ENCODE results near the gene IFNA8. TPM values are rescaled to one million over a fixed set of nuclear protein-coding genes. Genes with fewer than 3 reads are reported as not detected.
A peak's percentile ranks its signal among the peaks of the same experiment; 100 is the strongest.

The IFNA8 gene
- polyA plus RNA-seq, 3 donors = not detected

- Histone ChIP-seq H3K4me1 (ENCODE audit: control insufficient read depth in 1 of 2, insufficient read depth in 2 of 2, low read length in 2 of 2) (peaks cover 8 to 10% of the 10 kb centered on the region in 2 donors), H2AFZ (ENCODE audit: insufficient read depth, low read depth, low read length, poor library complexity, severe bottlenecking) (peak overlapping the region; percentile 80), H4K20me1 (ENCODE audit: insufficient read depth, low read length) (no peaks in the 10 kb centered on the region), H3K4me3 (replicated peaks in 1 of 3; ENCODE audit: low read depth in 2 of 3, low read length in 3 of 3) (peak overlapping the region; percentile 37 to 78 (median 38)), H3K4me2 (replicated peaks; ENCODE audit: extremely low read depth, low read length, poor library complexity, severe bottlenecking) (peak overlapping the region; percentile 89), H3K27me3 (ENCODE audit: control insufficient read depth in 2 of 2, insufficient read depth in 2 of 2, low read length in 2 of 2) (peaks cover 77 to 91% of the 10 kb centered on the region in 2 donors), H3K79me2 (ENCODE audit: insufficient read depth, low read length) (no peaks in the 10 kb centered on the region), H3K9ac (ENCODE audit: insufficient read depth, low read length, poor library complexity, severe bottlenecking) (peak overlapping the region; percentile 38), H3K36me3 (replicated peaks in 1 of 2; ENCODE audit: control insufficient read depth in 1 of 2, insufficient read depth in 2 of 2, low read length in 2 of 2) (no peaks in the 10 kb centered on the region), H3K9me3 (replicated peaks in 1 of 2; ENCODE audit: control insufficient read depth in 1 of 2, insufficient read depth in 1 of 2, low read length in 2 of 2) (no peaks in the 10 kb centered on the region), H3K27ac (ENCODE audit: low read depth in 1 of 2, low read length in 2 of 2) (no peak overlapping the region)
- H3K36me3 Mint-ChIP-seq = no peaks in the 10 kb centered on the region
- intact Hi-C loops (cut with micrococcal nuclease) = loop anchor here in 1 of 2 donors (10.0 kb wide), 1 partner anchor 71 kb away; no protein-coding TSS in a partner anchor
- TF ChIP-seq CTCF (IDR thresholded peaks at IDR 0.05) = peak; percentile 85
- peaks cover 66 to 87% (median 78%) of the 10 kb centered on the region in 3 donors for H3K27me3 Mint-ChIP-seq (ENCODE audit: low read depth in 3 of 3)
- peak overlapping the region; percentile 76 to 98 for H3K4me3 Mint-ChIP-seq
- WGBS (ENCODE audit: insufficient coverage) = 1% methylated on average over 36 of the region's 40 CpGs
- DNase-seq = peak in 2 of 3 donors; percentile 31 to 46
- peak overlapping the region in 1 of 7 donors; percentile 1 for H3K27ac Mint-ChIP-seq
- H3K9me3 Mint-ChIP-seq = peaks cover 0 to 5% (median 0%) of the 10 kb centered on the region in 7 donors
- H3K4me1 Mint-ChIP-seq = peaks cover 10% of the 10 kb centered on the region
These were observed 12.9 kb upstream of the IFNA8 start for GRCh38 chr9:21395778-21396717.

- TF ChIP-seq CTCF (IDR thresholded peaks at IDR 0.05) = no peak
- H3K9me3 Mint-ChIP-seq = peaks cover 0 to 10% (median 2%) of the 10 kb centered on the region in 7 donors
- Histone ChIP-seq H2AFZ (ENCODE audit: insufficient read depth, low read depth, low read length, poor library complexity, severe bottlenecking) (no peak overlapping the region), H3K4me1 (ENCODE audit: control insufficient read depth in 1 of 2, insufficient read depth in 2 of 2, low read length in 2 of 2) (peaks cover 16 to 21% of the 10 kb centered on the region in 2 donors), H4K20me1 (ENCODE audit: insufficient read depth, low read length) (no peaks in the 10 kb centered on the region), H3K79me2 (ENCODE audit: insufficient read depth, low read length) (no peaks in the 10 kb centered on the region), H3K27me3 (ENCODE audit: control insufficient read depth in 2 of 2, insufficient read depth in 2 of 2, low read length in 2 of 2) (peaks cover 82 to 89% of the 10 kb centered on the region in 2 donors), H3K4me3 (replicated peaks in 1 of 3; ENCODE audit: low read depth in 2 of 3, low read length in 3 of 3) (no peak overlapping the region), H3K9ac (ENCODE audit: insufficient read depth, low read length, poor library complexity, severe bottlenecking) (no peak overlapping the region), H3K9me3 (replicated peaks in 1 of 2; ENCODE audit: control insufficient read depth in 1 of 2, insufficient read depth in 1 of 2, low read length in 2 of 2) (peaks cover 0 to 10% of the 10 kb centered on the region in 2 donors), H3K36me3 (replicated peaks in 1 of 2; ENCODE audit: control insufficient read depth in 1 of 2, insufficient read depth in 2 of 2, low read length in 2 of 2) (no peaks in the 10 kb centered on the region), H3K4me2 (replicated peaks; ENCODE audit: extremely low read depth, low read length, poor library complexity, severe bottlenecking) (no peak overlapping the region), H3K27ac (ENCODE audit: low read depth in 1 of 2, low read length in 2 of 2) (no peak overlapping the region)
- intact Hi-C loops (cut with micrococcal nuclease) = loop anchor here in 1 of 2 donors (10.0 kb wide), 1 partner anchor 74 kb away; no protein-coding TSS in a partner anchor
- H3K36me3 Mint-ChIP-seq = peaks cover 0 to 3% of the 10 kb centered on the region in 2 donors
- no peak overlapping the region for H3K27ac Mint-ChIP-seq
- peaks cover 71 to 87% (median 80%) of the 10 kb centered on the region in 3 donors for H3K27me3 Mint-ChIP-seq (ENCODE audit: low read depth in 3 of 3)
- no peak for DNase-seq
- no CpG with 5 or more reads among the region's 5 CpGs for WGBS (ENCODE audit: insufficient coverage)
- H3K4me3 Mint-ChIP-seq = peak overlapping the region in 1 of 2 donors; percentile 33
- peaks cover 20% of the 10 kb centered on the region for H3K4me1 Mint-ChIP-seq
These were observed 9.9 kb upstream of the IFNA8 start for GRCh38 chr9:21398955-21399489.

Data from CD14-positive monocyte (primary cell).